ENCODE data around the gene SUMO4.

SUMO4 gene

DNA sequence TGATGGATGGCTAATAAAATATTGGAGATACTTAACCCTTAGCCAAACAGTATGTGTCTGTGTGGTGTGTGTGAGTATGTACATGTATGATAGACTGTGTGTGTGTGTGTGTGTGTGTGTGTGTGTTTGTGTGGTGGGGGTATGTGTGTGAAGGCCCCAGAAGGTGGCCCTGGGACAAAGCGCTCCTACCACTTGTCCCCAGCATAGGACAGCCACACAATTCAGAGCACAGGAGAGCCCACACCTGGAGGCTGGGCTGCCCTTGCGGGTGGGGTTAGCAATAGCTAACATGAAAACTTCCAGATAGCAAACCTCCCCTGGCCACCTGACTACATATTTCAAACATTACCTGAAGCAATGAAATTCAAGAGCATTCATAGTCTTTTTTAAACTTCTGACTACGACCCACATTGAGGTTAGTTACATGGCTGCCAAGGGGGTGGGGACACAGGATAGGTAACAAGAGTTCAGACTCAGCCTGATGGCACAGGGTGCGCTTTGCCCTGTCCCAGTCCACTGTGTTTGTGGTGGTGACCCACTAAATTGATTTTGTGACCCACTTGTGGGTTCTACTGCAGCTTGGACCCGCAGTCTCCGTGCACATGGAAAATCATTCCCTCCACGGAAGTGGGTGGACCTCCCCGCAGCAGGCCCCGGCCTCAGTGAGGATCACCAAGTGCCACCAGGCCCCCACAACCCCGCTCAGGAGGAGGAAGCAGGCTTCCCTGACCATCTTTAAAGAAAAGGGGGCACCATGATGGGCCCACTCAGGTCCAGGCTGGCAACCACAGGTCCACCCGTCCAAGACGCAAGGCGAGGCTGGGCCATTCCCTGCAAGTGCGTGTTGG is 50.0 kb downstream of the SUMO4 start:
- H3K4me3 ChIP-seq (replicated peaks; ENCODE audit: low read depth, low read length): no peak overlapping the region; the same call in 1 of the 2 replicates
- TF ChIP-seq, protein P1, sequence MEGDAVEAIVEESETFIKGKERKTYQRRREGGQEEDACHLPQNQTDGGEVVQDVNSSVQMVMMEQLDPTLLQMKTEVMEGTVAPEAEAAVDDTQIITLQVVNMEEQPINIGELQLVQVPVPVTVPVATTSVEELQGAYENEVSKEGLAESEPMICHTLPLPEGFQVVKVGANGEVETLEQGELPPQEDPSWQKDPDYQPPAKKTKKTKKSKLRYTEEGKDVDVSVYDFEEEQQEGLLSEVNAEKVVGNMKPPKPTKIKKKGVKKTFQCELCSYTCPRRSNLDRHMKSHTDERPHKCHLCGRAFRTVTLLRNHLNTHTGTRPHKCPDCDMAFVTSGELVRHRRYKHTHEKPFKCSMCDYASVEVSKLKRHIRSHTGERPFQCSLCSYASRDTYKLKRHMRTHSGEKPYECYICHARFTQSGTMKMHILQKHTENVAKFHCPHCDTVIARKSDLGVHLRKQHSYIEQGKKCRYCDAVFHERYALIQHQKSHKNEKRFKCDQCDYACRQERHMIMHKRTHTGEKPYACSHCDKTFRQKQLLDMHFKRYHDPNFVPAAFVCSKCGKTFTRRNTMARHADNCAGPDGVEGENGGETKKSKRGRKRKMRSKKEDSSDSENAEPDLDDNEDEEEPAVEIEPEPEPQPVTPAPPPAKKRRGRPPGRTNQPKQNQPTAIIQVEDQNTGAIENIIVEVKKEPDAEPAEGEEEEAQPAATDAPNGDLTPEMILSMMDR (IDR thresholded peaks at IDR 0.05; ENCODE audit: low read depth, low read length, missing control alignments): no peak

More for the DNA sequence above, 50.0 kb downstream of the SUMO4 start:
- no peak for DNase-seq (ENCODE audit: extremely low read depth, low read depth)

Measured in HFF-Myc (cell line).